AML-193 (cell line): ENCODE measurements around the gene HMGCS2.
"Not testable (repeated sequence)": the region's sequence is repeated elsewhere in the genome, so short reads cannot be mapped to it uniquely, and the experiment has no call there.

Experiments used
- DNase-seq, 2 experiments: peaks; one replicate each; lab custom pipeline; 2025; lab: John Stamatoyannopoulos, UW

HMGCS2 gene

GRCh38 chr1:119787776-119788175 lies 19.1 kb upstream of the HMGCS2 start:
- DNase-seq: peak; percentile 70 to 74

- DNase-seq: not testable (repeated sequence)
These were observed 17.9 kb upstream of the HMGCS2 start for GRCh38 chr1:119786473-119787050.

GRCh38 chr1:119786046-119786445 lies 17.3 kb upstream of the HMGCS2 start:
- not testable (repeated sequence) for DNase-seq

GRCh38 chr1:119784191-119784781 lies 15.6 kb upstream of the HMGCS2 start:
- DNase-seq: peak; percentile 57 to 60

- peak; percentile 34 to 41 for DNase-seq
These were observed 14.9 kb upstream of the HMGCS2 start for GRCh38 chr1:119783354-119784185.

- DNase-seq: no peak
These were observed 14.1 kb upstream of the HMGCS2 start for GRCh38 chr1:119782631-119783325.

GRCh38 chr1:119781434-119782210 lies 12.9 kb upstream of the HMGCS2 start:
- no peak for DNase-seq

GRCh38 chr1:119779869-119780356 lies 11.2 kb upstream of the HMGCS2 start:
- DNase-seq: no peak

- DNase-seq: no peak
These were observed 10.3 kb upstream of the HMGCS2 start for GRCh38 chr1:119778886-119779560.

GRCh38 chr1:119778359-119778758 lies 9.7 kb upstream of the HMGCS2 start:
- DNase-seq: no peak

GRCh38 chr1:119774746-119775490 lies 6.2 kb upstream of the HMGCS2 start:
- no peak for DNase-seq

- DNase-seq: no peak
These were observed 5.1 kb upstream of the HMGCS2 start for GRCh38 chr1:119773711-119774241.

- no peak for DNase-seq
These were observed 3.6 kb upstream of the HMGCS2 start for GRCh38 chr1:119772298-119772697.

- no peak for DNase-seq
These were observed 3.1 kb upstream of the HMGCS2 start for GRCh38 chr1:119771770-119772169.

- no peak for DNase-seq
These were observed 2.3 kb upstream of the HMGCS2 start for GRCh38 chr1:119771016-119771415.

GRCh38 chr1:119767486-119767885 lies 1.2 kb downstream of the HMGCS2 start:
- no peak for DNase-seq

- no peak for DNase-seq
These were observed 2.3 kb downstream of the HMGCS2 start for GRCh38 chr1:119766374-119766794.

GRCh38 chr1:119764220-119764619 lies 4.5 kb downstream of the HMGCS2 start:
- DNase-seq: no peak

- DNase-seq: no peak
These were observed 5.8 kb downstream of the HMGCS2 start for GRCh38 chr1:119762953-119763352.

- no peak for DNase-seq
These were observed 6.3 kb downstream of the HMGCS2 start for GRCh38 chr1:119762409-119762808.
